Brain microvascular endothelial cell (primary cell): ENCODE results near the gene CDHR2.

Experiments used
- DNase-seq: peaks from one replicate; pipeline ENCODE4 v3.0.0-alpha.2; 2020
- H3K27ac ChIP-seq: fragments of 250-450 bp; sonication (Bioruptor Pico); 2 replicates; pipeline ENCODE4 v1.5.1; 2020; ENCODE audit warnings: mild to moderate bottlenecking, moderate library complexity
- H3K27me3 ChIP-seq: fragments of 250-450 bp; sonication (Bioruptor Pico); replicated peaks from 2 replicates; pipeline ENCODE4 v1.5.1; 2020; ENCODE audit warnings: mild to moderate bottlenecking
- H3K36me3 ChIP-seq: fragments of 250-450 bp; sonication (Bioruptor Pico); replicated peaks from 2 replicates; pipeline ENCODE4 v1.5.1; 2020; ENCODE audit warnings: mild to moderate bottlenecking
- H3K4me3 ChIP-seq: 2 replicates; pipeline ENCODE4 v1.5.1; 2011; ENCODE audit warnings: low read depth, mild to moderate bottlenecking, control low read depth, low read length, moderate library complexity
- CTCF ChIP-seq: IDR thresholded peaks from 2 replicates; pipeline ENCODE4 v1.5.1; 2011; ENCODE audit warnings: low read depth, mild to moderate bottlenecking, moderate library complexity, low read length, control low read depth, inconsistent platforms; ENCODE audit errors: missing control alignments
- in situ Hi-C: cut with HindIII; loops from 2 replicates; pipeline ENCODE4 v1.10.0; 2017; ENCODE audit warnings: low sequenced_read_pairs, low pct_ligation_motif_present

Gene CDHR2

GRCh38 chr5:176529116-176529740 is 19.9 kb upstream of the CDHR2 start:
- no peak for TF ChIP-seq CTCF
- in situ Hi-C loops, result no loop called here
- Histone ChIP-seq H3K36me3 (peaks cover 36% of the 10 kb centered on the region), H3K4me3 (no peak overlapping the region), H3K27me3 (no peaks in the 10 kb centered on the region), H3K27ac (no peak overlapping the region)
- no peak for DNase-seq

DNA sequence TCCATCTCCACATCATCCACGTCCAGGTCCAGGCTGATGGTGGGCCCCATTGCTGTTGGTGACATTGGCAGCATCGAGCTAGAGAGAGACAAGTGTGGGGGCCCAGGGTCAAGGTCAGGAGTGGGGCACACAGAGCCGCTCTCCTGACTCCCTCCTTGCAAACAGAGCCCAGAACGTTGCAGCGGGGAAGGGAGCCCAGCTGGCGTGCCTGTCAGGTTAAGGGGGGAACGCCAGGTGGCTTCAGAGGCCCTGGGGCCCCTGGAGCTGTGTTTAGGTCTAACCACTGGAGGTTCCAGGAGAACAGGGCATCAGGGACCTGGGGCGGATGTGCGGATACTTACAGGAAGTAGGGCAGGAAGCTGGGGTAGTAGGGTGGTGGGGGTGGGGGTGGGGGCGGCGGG is 19.4 kb upstream of the CDHR2 start:
- in situ Hi-C loops, result no loop called here
- DNase-seq, result no peak
- H3K27ac ChIP-seq, result no peak overlapping the region
- no peak for TF ChIP-seq CTCF
- H3K36me3 ChIP-seq, result peaks cover 36% of the 10 kb centered on the region
- no peak overlapping the region for H3K4me3 ChIP-seq
- no peaks in the 10 kb centered on the region for H3K27me3 ChIP-seq

GRCh38 chr5:176530393-176530982 is 18.7 kb upstream of the CDHR2 start:
- H3K27ac ChIP-seq, result no peak overlapping the region

GRCh38 chr5:176530983-176531901 is 17.9 kb upstream of the CDHR2 start:
- Histone ChIP-seq H3K27ac (no peak overlapping the region), H3K4me3 (no peak overlapping the region), H3K36me3 (peaks cover 36% of the 10 kb centered on the region), H3K27me3 (no peaks in the 10 kb centered on the region)
- no peak for DNase-seq
- no peak for TF ChIP-seq CTCF
- in situ Hi-C loops, result no loop called here

More at GRCh38 chr5:176530393-176530982, 18.7 kb upstream of the CDHR2 start:
- Histone ChIP-seq H3K4me3 (no peak overlapping the region), H3K36me3 (peaks cover 36% of the 10 kb centered on the region), H3K27me3 (no peaks in the 10 kb centered on the region)
- in situ Hi-C loops, result no loop called here
- DNase-seq, result no peak
- TF ChIP-seq CTCF, result no peak

GRCh38 chr5:176531902-176532493 is 17.1 kb upstream of the CDHR2 start:
- no peak for DNase-seq
- TF ChIP-seq CTCF, result no peak
- Histone ChIP-seq H3K27ac (no peak overlapping the region), H3K4me3 (no peak overlapping the region), H3K36me3 (peaks cover 36% of the 10 kb centered on the region), H3K27me3 (no peaks in the 10 kb centered on the region)
- in situ Hi-C loops, result no loop called here
